ENCODE results near the gene TMEM204.

- no peak for TF ChIP-seq CTCF (IDR thresholded peaks at IDR 0.05)
- no peak for TF ChIP-seq POLR2A (IDR thresholded peaks at IDR 0.05)
Observed at GRCh38 chr16:1550069-1550468, 16.6 kb downstream of the TMEM204 start.

All from lower leg skin (tissue), 3 donors.